ENCODE measurements around the gene SLC6A19.

GRCh38 chr5:1240496-1241260, 39.3 kb downstream of the SLC6A19 start:
- TF ChIP-seq POLR2A (IDR thresholded peaks at IDR 0.05; ENCODE audit: low read length) (no peak), GATA1 (IDR thresholded peaks at IDR 0.05; ENCODE audit: low read depth, low read length) (no peak)

Data from erythroblast (primary cell).